SIG-M5 treated with dmso at 0.1 percent for 504 hours (cell line): ENCODE measurements around the gene LMAN1L.

Source experiments
- DNase-seq: peaks from one replicate; lab custom pipeline; 2025; ENCODE audit not compliant: unreplicated experiment; lab: John Stamatoyannopoulos, UW

Gene LMAN1L

DNA sequence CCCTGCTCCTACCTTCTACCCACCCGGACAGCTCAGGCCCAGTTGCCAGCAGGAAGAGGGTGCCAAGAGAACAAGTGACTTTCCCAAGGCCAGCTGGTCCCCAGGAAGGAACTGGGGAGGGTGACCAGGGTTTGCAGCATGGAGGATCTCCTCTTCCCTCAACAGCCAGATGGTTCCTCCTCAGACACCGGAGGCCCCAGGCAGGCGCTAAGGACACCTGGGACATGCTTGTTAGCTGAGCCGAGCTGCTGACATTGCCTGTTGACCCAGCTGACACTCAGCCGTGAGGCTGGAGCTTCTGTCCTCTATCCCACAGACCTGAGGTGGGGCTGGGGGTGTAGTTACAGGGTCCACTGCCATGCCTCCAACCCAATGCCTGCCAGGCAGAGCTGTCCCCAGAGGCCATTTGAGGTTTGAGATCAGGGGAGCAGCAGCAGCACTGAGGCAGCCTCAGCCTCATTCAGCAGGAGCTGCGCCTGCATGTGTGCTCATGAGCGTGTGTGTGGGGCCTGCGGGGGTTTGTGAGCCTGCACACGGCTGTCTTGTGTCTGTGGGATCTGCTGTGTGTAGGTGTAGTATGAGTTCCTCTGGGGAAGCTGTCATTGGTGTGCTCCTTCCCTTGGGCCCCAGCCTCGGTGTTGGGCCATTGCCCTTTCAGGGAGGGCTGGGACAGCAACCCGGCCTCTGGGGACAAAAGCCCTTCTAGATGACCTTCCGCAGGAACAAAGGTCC, 20.9 kb downstream of the LMAN1L start:
- no peak for DNase-seq

DNA sequence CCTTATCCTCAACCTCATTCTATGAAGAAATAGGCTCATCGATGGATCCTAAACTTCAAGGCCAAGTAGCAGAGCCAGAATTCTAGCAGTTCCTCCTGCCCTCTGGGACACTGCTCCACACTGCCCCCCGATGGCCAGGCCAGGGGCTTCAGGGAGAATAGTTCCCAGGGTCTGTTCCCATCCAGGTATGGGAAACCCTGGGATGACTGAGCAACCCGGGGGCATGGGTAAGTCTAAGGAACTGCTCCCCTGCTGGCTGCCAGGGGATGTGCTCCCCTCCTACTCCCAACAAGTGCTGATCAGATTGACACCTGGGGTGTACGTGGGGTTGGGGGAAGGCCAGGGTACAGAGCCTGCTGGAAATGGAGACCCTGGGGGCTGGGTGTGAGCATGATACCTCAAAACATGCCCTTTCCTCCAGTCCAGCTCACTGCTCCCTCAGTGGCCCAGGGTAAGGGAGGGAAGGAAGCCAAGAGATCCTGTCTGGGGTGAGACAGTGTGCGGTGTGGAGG, 22.7 kb downstream of the LMAN1L start:
- DNase-seq = peak; percentile 48

- no peak for DNase-seq
Measured at GRCh38 chr15:74836846-74837245, 24.2 kb downstream of the LMAN1L start.

GRCh38 chr15:74837482-74838136, 25.0 kb downstream of the LMAN1L start:
- DNase-seq = no peak

DNA sequence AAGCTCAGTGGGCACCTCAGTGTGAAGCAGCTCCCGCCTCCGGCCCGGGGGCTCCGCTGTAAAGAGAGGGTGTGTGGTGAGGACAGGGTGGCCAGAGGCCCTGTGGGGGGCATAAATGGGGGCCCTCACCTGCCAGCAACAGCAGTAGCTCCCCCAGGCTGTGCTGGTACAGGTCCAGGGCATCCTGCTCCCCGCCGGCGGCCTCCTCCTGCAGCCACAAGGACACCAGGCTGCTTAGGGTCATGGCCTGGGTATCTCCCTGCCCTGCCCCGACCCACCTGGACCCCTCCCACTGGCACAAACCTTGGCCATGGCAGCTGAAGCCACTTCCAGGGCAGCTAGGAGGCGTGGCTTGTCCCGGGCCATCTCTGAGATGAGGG, 25.5 kb downstream of the LMAN1L start:
- DNase-seq = no peak

- no peak for DNase-seq
Measured at GRCh38 chr15:74838746-74839525, 26.3 kb downstream of the LMAN1L start.

- DNase-seq = no peak
Measured at GRCh38 chr15:74839526-74840395, 27.1 kb downstream of the LMAN1L start.

DNA sequence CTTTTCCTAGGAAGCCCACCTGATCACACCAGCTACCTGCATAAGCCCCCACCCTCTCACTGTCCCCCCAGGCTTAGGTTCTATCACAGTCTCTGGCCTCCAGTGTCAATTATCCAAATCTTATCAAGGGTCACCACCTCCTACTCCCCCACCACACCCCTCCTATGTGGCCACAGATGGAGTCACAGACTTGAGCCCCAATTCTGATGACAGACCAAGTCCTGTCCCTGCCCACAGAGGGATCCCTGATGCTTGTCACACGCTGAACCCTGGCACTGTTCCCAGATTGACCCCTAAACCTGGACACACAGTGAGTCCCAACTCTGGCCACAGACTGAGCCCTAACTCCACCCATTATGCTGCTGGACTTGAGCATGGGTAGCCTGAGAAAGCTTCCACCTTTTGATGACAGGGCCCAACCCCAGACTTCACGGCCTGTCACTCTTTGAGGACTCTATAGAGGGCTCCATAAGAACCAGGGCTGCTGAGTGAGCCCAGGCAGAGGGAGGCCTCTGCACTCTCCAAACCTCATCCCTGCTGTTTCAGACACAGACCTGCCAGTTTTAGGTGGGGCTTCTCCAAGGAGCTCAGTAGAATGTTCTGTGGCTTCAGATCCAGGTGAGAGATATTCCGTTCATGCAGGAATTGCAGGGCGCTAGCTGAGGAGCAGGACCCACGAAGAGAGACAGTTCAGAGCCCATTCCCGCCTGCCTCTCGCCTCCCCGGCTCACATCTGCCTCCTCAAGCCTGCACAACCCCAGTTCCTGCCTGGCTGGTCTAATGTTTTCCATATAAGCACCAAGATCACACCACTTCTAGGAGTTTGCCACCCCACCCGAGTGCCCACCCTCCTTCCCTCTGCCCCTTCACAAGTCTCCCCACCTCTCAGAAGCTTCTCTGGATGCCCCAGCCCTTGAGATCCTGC, 28.5 kb downstream of the LMAN1L start:
- DNase-seq = no peak

DNA sequence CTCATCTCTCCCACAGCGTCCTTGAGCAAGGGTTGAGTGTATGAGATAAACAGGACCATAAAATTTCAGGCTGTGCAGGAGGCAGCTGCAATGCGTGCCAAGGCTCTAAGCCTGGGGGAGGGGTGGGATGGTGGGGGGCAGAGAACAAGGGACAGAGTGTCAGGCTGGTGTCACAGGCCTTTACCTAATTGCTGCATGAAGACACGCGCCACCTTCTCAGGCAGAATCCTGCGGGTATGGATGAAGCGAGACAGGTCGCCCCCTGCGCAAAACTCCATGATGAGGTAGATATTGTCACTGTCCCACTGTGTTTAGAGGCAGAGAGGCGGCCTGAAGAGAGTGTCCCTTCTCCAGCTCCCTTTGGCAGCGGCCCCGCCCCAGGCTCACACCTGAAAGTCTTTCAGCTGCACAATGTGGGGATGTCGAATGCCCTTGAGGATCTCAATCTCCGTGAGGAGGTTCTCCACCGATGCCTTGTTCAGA, 29.3 kb downstream of the LMAN1L start:
- no peak for DNase-seq

DNA sequence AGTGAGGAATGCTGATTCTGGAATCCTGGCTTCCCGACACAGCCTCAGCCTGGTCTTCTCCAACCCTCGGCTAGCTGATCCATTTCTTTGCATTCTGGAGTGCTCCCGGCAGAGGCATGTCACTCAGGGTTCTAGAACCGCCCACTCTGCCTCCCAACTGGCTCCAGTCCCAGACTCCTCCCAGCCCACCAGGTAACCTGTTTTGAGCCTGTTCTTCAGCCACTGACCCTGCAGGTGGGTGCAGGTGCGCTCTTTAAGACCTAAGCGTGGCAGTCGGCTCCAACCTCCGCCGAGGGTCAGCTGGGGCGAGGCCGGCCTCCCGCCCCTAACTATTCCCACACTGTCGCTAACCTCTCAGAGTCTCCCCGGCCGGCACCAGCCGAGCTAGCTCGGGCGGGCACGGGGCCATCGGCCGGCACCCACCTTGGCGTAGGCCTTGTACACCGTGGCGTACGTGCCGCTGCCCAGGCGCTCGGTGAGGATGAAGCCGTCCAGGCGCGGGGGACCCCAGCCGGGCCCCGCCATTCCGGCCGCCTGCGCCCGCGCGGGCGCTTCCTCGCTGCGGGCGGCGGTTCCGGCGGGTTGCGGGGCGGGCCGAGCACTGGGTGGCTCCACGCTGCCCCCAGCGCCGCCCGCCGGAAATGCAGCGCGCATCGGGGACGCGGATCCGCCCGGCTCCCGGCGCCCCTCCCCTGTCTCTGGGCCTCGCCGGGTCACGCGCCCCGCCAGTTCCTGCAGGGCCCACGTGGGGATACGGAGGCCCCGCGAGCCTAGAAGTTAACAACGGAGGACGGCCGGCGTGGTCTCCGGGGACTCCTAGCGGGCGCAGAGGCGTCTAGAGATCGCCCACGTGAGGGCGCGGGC, 30.2 kb downstream of the LMAN1L start, which contains the start of gene ULK3:
TSS of gene ULK3 (minus strand) at position 576 of the 864 bp plus-strand sequence. CDS start at position 525, 51 bp downstream.
- DNase-seq = peak; percentile 85

DNA sequence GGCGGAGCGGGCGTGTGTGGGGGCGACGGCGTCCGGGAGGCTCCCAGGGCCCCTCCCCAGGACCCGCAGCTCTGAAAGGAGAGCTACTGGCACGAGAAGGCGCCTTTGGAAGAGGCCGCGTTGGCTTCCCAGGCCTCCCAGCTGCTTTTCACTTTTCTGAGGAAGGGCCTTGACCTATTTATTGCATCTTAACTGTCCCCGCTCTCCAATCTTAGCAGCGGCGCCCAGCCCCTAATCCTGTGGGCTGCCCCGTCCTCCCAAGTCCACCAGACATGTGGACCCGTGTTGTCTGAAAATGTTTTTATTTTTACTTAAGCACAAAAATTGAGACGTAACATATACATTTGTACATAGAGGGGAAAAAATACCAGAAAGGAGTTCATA, 30.8 kb downstream of the LMAN1L start:
- no peak for DNase-seq

GRCh38 chr15:74843891-74844299, 31.3 kb downstream of the LMAN1L start:
- DNase-seq = no peak

DNA sequence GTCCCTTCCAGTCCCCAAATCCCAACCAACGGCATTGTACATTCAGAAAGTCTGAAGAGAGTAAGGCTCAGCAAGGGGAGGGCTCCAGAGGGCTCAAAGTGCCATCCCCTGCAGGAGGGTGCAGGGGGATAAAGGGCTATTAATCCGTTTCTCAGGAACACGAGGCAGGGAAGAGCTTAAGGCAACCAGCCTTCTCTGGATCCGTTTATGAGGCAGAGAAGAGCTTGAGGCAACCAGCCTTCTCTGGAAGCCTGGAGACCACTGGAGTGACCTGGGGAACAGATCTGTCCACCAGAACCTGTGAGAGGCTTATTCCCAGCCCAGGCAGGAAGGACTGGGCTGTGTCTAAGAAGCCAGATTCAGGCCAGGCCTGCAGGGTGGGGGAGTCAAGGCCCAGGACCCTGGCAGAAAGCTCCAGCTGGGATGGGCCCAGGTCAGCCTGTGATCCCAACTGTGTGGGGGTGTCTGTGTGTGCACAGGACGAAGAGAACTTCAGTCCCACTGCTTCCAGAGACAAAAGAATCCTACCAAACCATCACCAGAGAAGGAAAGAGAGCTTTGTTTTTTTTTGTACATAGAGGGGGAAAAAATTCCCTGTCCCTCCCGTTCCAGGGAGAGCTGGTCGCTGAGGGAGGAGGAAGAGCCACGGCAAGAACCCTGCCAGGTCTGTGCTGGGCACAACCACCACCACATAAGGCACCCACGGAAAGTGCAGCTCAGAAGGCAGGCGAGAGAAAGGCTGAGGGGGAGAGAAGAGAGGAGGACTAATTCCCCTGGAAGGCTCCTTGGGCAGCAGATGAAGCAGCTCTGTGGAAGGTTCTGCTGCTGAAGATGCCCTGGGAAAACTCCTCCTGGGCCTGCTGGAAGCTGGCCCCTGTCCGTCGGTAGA, 31.9 kb downstream of the LMAN1L start:
- no peak for DNase-seq

DNA sequence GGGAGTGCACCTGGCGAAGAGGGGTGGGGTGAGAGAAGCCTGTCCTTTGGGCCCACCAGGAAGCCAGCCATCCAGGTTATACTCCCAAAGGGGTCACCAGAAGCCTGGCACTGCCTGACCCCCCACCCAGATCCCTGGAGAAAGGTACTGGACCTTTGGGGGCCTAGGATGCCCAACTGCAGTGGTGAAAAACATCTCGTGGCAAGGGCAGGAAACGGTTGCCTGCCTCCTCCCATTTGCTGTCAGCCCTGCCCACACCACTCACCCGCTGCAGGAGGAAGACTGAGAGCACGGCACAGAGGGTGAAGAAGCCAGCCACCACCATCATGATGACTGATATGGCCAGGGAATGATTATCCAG, 32.6 kb downstream of the LMAN1L start:
- no peak for DNase-seq

GRCh38 chr15:74845581-74845980, 32.9 kb downstream of the LMAN1L start:
- DNase-seq = no peak

- DNase-seq = no peak
Measured at GRCh38 chr15:74847432-74847831, 34.8 kb downstream of the LMAN1L start.

DNA sequence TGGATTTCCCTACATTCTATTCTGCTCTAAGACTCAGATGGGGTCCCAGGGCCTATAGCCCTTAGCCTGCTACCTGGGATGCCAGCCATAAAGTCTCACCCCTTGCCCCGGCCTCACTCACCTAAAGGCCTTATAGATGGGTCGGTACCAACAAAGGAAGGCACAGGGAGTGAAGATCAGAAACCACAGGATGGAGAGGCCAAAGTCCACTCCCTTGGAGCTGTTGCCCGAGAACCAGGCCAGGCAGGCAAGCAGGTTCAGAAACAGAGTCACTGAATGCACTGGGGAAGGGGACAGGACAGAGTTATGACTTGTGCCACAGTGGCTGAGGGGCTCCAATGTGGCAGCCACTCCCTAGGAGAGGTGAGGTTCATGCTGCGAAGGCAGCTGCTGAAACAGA, 37.8 kb downstream of the LMAN1L start:
- no peak for DNase-seq

GRCh38 chr15:74851960-74852359, 39.3 kb downstream of the LMAN1L start:
- DNase-seq = no peak
